ENCODE measurements around the gene NUSAP1.
"Not testable (repeated sequence)": the region's sequence is repeated elsewhere in the genome, so short reads cannot be mapped to it uniquely, and the experiment has no call there.

The NUSAP1 gene

GRCh38 chr15:41416128-41416741 is 83.6 kb downstream of the NUSAP1 start:
- no peak for DNase-seq

- DNase-seq = peak; percentile 98 to 99
Observed at GRCh38 chr15:41416742-41417417, 84.2 kb downstream of the NUSAP1 start, which contains the start of gene RTF1. TSS of gene RTF1 (plus strand) at chr15:41417095. CDS start at chr15:41417116, 21 bp downstream.

GRCh38 chr15:41417418-41418195 is 84.9 kb downstream of the NUSAP1 start:
- peak; percentile 18 to 32 for DNase-seq

- DNase-seq = no peak
Observed at GRCh38 chr15:41423979-41424659, 91.4 kb downstream of the NUSAP1 start.

- DNase-seq = no peak
Observed at GRCh38 chr15:41424809-41425208, 92.1 kb downstream of the NUSAP1 start.

- not testable (repeated sequence) for DNase-seq
Observed at GRCh38 chr15:41425907-41426306, 93.2 kb downstream of the NUSAP1 start.

- DNase-seq = no peak
Observed at GRCh38 chr15:41429003-41429890, 96.6 kb downstream of the NUSAP1 start.
